Activated T-helper 1 cell treated with Interleukin-2 at 50 U/mL for 16 hours (primary cell): ENCODE measurements around the gene CASQ1.

Experiments
- DNase-seq: peaks from one replicate; pipeline ENCODE4 v3.0.0-alpha.2; 2020; ENCODE audit warnings: low read depth

The CASQ1 gene

DNA sequence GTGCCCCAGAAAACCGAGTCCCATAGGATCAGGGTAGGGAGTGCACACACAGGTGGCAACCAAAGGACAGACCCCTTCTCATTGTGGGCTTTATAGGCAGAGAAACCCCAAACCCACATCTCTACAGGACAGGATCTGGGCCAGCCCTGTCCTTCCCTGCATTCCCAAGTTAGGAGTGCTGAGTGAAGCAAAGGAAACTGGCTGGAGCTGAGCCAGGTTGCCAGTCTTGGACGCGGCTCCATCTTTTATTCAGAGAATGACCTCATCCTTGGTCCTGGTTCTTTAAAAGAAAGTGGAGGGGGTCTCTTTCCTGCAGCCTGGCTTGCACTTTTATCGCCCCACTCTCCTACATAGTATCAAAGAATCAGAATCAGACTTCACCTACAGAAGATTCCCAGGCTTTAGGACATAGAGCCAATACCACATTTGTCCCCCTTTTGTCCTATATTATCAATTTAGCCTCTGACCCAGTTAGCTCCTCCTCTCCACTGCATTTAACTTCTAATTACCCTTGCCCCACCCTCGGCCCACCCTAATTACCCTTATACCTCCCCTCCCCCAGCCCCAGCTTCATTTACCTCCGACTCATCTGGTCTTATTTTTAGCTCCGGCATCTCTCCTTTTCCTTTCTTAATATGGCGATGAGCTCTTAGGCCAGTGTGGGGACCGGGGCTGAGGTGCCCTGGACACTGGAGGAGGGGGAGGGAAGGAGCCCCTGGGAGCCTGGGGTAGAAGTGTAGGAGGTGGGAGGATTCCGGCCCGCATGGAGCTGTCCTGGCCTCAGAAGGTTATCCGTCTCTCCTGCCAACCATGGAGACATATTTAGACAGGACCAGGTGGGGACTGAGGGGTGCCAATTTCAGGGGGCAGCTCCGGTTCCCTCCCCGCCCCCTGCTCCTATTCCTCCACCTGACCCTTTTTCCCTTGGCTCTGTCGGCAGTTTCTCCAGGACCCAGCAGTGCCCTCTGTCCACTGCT, at the start of gene CASQ1:
CASQ1 (plus strand) TSS at position 927 of the 977 bp plus-strand sequence. CDS start 177 bp downstream, outside the sequence.
- DNase-seq, result no peak

DNA sequence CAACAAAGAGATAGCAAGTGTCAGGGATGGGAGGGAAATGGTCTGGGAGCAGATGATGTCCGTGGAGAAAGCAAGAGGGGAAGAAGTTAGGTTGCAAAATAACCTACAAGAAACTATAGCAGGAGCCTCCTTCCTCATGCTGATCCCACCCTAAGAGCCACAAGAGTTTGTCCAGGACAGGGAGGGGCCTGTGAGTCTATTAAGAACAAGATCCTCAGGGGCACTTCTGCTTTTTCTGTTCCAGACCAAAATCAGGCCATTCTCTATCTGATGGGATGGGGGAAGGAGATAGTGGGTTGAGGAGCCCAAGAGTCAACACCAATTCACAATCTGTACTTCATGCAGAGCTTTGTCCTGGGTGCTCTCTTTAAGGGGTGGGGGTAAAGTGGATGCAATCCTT, 46.7 kb upstream of the CASQ1 start:
- no peak for DNase-seq

DNA sequence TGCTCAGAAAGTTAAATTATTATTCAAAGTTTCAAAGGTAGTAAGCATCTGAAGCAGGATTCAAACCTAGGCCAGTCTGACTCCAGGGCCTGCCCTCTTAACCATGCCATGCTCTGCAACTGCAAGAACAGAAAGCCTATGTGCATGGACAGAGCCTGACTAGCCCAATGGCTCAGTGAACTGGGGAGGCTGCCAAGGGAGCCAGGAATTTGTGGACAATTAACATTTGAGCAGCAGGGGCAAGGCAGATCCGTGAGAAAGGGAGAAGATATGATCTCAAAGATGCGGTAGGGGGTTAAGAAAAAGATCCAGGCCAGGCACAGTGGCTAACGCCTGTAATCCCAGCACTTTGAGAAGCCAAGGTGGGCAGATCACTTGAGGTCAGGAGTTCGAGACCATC, 45.5 kb upstream of the CASQ1 start:
- DNase-seq, result no peak

DNA sequence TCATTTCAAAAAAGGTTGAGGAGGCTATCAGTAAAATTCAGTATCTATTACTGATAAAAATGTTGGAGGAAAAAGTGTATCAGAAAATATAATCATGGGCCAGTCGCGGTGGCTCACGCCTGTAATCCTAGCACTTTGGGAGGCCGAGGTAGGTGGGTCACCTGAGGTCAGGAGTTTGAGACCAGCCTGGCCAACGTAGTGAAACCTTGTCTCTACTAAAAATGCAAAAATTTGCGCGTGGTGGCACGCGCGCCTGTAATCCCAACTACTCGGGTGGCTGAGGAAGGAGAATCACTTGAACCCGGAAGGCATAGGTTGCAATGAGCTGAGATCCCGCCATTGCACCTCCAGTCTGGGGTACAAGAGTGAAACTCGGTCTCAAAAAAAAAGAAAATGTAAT, 44.3 kb upstream of the CASQ1 start:
- DNase-seq, result no peak

DNA sequence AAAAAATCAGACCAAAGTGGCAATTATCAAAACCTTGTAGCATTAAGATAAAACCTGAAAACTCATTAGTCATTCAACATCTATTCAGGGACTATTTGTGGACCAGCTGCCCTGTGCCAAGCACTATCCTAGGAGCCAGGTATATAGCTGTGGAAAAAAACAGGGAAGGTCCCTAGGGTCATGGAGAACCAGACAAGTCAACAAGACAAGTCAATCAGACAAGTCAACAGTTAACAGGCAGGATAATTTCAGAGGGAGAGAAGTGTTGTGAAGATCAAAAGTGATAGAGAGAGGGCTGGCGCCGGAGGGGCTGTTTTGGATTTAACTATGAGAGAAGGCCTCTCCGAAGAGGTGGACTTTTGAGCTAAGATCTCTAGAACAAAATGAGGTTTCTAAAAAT, 42.3 kb upstream of the CASQ1 start:
- DNase-seq, result no peak

DNA sequence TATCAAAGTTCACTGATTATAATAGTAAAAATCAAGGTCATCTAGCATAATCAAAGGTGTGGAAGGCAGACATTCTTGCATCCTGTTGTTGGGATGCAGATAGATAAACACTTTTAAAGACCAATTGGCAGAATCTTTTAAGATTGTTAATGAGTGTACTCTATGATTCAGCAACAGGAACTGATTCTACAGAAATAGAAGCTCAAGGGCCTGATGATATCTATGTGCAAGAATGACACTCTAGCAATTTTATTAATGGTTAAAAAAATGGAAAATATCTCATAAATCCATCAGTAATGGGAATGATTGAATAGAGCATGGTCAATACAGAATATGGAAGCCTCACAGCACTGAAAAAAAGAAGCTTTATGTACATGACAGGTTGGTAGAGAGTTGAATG, 41.1 kb upstream of the CASQ1 start:
- no peak for DNase-seq

DNA sequence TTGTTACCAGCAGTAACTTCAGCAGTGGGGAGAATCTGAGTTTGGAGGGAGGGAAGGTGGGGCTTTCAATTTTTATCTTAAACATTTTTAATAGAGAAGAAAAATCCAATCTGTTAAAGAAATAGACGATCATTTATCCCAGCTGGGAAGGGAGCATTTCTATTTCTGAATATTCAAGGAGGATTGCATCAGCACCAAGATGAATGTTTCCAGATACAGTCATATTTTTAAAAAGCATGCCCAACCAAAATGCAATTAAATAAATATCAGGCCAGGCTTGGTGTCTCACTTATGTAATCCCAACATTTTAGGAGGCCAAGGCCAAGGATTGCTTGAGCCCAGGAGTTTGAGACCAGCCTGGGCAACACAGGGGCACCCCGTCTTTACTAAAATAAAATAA, 40.7 kb upstream of the CASQ1 start:
- no peak for DNase-seq

DNA sequence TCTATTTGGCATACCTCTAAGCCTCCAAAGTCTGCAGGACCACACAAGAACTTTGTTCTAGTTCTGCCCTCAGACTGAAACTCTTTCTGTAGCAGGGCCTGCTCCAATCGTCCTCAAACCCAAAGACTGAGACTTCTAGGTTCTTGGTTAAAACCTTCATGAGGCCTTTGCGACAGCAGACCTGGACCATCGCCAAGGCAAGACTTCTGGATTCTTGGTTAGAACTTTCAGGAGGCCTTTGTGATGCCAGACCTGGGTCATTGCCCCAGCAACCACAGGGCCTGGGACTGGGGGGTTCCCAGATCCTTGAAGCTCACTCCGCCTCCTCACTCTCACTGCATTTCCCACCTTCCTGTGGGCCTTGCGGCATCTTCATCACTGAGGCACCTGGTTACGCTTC, 39.1 kb upstream of the CASQ1 start, which contains the start of gene ATP1A4:
ATP1A4 (plus strand) TSS at position 301 of the 400 bp plus-strand sequence. CDS start 438 bp downstream, outside the sequence.
- DNase-seq, result no peak

DNA sequence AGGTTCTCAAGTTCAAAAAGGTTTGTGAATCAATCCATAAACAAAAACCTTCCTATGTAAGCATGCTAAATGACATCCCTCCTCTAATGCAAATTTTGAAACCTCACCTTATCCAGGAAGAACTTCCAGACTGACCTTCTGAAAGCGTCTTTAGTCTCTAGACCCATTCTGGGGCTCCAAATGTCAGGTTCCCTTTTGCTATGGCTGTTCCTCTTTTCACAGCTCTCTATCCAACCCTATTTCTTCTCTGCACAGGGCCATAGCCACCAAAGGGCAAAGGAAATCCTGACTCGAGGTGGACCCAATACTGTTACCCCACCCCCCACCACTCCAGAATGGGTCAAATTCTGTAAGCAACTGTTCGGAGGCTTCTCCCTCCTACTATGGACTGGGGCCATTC, 35.6 kb upstream of the CASQ1 start:
- DNase-seq, result no peak

DNA sequence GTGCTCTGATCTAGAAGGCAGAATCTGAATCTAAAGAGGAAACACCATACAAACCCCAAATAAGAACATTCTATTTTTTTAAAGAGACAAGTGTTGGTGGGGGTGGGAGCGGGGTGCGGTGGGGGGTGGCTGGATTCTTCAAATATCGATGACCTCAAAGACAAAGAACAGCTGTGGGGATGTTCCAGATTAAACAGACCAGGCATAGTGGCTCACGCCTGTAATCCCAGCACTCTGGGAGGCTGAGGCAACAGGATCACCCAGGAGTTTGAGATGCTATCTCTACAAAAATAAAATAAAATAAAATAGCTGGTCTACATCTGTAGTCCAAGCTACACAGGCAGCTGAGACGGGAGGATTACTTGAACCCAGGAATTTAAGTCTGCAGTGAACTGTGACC, 34.0 kb upstream of the CASQ1 start:
- DNase-seq, result no peak

DNA sequence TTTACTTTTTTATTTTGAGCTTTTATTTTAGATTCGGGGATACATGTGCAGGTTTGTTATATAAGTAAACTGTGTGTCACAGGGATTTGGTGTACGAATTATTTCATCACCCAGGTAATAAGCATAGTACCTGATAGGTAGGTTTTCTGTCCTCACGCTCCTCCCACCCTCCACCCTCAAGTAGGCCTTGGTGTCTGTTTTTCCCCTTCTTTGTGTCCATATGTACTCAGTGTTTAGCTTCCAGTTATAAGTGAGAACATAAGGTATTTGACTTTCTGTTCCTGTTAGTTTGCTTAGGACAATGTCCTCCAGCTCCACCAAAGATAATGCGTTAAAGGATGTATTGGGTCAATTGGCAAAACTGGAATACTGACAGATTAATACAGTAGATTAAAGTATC, 33.2 kb upstream of the CASQ1 start:
- no peak for DNase-seq

DNA sequence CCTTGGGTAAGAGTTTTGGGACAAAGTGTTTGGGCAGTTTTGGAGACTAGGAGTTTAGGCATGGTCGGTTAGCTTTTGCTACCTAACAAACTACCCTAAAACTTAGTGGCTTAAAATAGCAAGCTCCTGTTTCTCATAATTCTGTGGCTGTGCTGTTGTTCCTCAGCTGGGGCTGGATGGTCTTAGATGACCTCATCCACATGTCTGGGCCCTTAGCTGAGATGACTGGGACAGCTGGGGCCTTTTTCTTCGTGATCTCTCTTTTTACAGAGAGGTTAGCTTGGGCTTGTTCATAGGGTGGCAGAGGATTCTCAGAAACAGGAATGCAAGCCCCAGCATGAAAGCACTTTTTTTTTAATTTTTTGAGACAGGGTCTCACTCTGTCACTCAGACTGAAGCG, 32.3 kb upstream of the CASQ1 start:
- DNase-seq, result no peak

DNA sequence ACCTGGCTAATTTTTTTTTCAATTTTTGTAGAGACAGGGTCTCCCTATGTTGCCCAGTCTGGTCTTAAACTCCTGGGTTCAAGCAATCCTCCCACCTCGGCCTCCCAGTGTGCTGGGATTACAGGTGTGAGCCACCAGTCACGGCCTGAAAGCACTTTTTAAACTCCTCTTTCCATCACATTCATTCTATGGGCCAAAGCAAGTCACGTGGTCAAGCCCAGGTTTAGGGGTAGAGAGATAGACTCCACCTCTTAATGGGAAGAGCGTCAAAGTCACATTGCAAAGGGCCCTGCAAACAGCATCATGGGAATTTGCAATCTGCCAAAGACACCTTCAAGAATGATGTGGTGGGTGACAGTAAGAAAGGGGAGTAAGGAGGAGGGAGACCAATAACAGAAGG, 31.8 kb upstream of the CASQ1 start:
- DNase-seq, result no peak

DNA sequence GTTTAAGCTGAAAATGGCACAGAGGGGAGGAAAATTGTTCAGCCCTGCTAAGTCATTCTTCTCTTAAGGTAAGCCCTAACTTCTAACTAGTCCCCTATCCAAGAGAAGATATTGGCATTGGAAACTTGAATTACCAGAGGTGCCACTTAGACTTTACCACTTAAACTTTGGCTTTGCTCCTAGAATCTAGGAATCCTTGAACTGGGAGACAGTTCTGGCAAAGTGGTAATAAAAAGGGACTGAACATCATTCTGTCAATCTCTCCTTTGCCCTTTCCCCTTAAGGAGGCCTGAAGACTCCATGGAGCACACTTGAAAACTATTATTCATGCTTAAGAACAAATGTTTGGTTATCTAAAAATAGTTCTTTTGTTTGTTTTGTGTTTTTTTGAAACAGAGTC, 30.5 kb upstream of the CASQ1 start:
- DNase-seq, result no peak

DNA sequence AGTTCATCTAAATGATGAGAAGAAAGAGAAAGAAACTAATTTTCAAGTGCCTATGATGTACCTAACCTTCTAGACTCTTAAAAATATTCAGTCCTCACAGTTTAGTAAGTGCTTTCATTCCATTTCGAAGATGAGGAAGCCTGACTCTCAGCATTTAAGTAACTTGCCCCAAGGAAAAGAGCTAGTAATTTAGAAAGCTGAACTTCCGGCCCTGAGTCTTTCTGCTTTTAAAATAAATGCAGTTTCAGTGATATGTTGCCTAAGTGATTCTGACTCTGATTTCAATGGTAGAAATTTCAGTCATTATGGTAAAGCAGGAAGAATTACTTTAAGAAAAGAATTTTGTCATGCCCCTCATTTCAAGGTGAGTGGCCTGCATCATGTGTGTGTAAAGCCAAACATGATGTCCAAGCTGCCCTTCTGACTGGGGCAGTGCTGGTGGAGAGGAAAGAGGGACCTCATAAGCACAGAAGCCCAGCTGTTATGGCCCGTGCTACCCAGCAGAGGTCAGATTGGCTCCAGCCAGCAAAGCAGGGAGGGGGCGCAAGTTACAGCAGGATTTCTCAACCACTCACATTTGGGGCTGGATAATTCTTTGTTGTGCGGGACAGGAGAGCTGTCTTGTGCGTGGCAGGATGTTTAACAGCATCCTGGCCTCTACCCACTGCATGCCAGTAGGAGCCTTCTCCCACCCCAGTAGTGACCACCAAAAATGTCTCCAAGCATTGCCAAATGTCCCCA, 28.2 kb upstream of the CASQ1 start:
- no peak for DNase-seq

DNA sequence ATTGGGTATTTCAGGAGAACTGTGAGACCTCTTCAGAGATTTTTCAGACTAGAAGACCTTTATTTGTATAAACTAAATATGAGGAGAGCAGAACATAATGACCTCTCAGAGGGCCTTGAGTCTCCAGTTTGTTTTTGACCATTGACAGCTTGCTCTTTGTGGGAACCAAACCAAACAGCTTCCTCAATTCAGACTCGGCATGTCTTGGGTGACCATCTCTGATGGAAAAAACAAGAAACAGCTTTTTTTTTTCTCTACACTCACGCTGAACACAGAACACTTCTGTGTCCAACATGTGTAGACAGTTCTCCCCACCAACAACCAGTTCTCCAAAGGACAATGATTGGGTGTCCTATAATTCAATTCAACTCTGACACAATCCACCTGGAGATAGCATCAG, 27.4 kb upstream of the CASQ1 start:
- DNase-seq, result no peak

DNA sequence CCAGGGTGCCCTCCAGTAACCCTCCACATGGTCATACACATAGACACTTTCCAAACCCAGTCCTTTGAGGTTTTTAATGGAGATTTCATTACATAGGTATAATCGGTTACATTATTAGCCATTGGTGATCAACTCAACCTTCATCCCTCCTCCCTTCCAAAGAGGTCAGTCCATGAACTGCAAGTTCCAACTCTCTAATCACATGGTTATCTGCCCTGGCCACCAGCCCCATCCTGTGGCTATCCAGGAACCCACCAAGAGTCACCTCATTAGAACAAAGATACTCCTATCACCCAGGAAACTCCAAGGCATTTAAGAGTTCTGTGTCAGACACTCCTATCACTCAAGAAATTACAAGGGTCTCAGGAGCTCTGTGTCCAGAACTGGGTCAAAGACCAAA, 26.8 kb upstream of the CASQ1 start:
- no peak for DNase-seq

DNA sequence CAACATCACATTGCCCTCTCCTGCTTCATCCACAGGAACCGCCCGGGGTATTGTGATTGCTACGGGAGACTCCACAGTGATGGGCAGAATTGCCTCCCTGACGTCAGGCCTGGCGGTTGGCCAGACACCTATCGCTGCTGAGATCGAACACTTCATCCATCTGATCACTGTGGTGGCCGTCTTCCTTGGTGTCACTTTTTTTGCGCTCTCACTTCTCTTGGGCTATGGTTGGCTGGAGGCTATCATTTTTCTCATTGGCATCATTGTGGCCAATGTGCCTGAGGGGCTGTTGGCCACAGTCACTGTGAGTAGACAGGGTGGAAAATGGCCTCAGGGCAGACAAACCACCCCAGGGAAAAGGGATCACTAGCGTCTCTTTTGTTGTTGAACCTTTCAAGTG, 26.3 kb upstream of the CASQ1 start:
- no peak for DNase-seq

DNA sequence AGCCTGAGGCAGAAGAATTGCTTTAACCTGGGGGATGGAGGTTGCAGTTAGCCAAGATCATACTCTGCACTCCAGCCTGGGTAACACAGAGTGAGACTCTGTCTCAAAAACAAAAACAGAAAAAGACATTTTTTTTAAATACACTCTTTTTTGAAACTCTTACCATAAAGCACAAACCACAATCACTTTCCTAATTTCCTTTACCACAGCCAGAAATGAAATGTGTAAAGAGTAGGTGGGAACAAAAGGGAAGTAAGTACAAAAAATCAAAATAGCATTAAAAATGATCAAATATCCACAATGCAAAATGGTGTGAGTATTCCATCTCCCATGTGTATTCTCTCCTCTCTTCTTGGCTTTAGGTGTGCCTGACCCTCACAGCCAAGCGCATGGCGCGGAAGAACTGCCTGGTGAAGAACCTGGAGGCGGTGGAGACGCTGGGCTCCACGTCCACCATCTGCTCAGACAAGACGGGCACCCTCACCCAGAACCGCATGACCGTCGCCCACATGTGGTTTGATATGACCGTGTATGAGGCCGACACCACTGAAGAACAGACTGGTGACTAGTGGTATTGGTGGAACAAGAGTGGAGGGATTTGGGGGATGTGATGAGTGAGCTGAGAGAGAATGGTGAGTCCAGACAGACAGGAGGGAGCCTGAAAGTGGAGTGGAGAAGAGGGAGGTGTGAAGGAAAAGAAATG, 24.1 kb upstream of the CASQ1 start:
- DNase-seq, result no peak

DNA sequence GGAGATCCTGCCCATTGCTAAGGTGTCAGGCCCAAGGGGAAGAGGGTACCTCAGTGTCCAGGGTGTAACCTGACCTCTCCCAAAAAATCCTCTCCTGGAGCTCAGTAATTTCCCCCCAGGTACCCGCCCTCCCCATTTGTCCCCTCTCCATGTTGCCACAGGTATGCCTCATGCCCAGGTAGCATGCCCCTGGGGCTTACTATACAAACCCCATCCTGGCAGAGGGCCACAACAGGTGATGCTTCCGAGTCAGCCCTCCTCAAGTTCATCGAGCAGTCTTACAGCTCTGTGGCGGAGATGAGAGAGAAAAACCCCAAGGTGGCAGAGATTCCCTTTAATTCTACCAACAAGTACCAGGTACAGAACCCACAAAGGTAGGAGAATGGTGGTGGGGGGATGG, 23.3 kb upstream of the CASQ1 start:
- DNase-seq, result no peak

DNA sequence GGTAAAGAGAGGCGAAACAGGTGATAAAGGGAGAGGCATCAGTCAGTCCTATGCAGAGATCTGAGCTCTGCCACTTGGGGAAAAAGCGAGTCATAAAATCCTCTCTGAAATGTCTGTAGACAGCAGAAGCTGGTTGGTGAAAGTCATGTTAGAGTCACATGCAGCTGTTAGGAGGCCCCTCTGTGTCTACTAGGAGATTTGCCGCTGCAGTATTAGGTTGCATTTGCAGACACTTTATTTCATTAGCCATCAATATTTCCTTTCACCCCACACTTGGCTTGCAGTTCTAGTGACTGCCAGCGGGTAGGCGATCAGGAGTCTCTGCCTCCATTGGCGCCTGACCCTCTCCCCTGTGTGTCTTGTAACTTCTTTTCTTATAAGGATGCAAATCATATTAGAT, 22.8 kb upstream of the CASQ1 start:
- DNase-seq, result no peak

DNA sequence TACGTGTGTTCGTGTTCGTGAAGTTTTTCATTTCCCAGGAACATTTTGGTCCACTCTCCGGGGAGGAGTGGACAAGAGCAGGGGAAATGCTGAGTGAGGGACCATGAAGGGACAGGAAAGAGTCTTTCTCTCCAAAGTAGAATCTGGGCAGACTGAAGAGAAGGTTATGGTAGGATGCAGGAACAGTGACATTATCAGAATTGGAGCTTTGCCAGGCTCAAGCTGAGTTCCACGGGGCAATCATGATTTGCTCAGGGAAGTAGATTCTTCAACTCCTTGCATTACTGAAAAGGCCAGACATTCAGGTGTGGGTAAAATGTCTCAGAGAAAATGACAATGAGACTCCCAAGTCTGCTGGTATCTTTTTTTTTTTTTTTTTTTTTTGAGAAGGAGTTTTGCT, 22.4 kb upstream of the CASQ1 start:
- DNase-seq, result no peak
